IMR-90 (cell line): ENCODE results near the gene PTPRC. TPM values are rescaled to one million over a fixed set of nuclear protein-coding genes. Genes with fewer than 3 reads are reported as not detected.

Source experiments
- ATAC-seq: fragments of 200-7000 bp; cut with Tn5 transposase; 2 replicates; pipeline ENCODE4 v1.9.1; 2020; ENCODE audit warnings: low read depth, mild to moderate bottlenecking, moderate library complexity
- BruUV-seq: library from RNA; stranded (reverse); fragments of 400-500 nt; replicated peaks from 2 replicates; lab custom pipeline; 2021; lab: Mats Ljungman, UMichigan
- CTCF ChIA-PET: fragments of 300-600 bp; formaldehyde crosslinking; extraction: SDS; loops from one replicate; lab custom pipeline; 2021; ENCODE audit warnings: antibody characterized with exemption; lab: Yijun Ruan, JAX
- POLR2A ChIA-PET: fragments of 300-600 bp; sonication (Branson Sonifier 250); formaldehyde crosslinking; loops from one replicate; lab custom pipeline; 2022; ENCODE audit warnings: antibody characterized with exemption; ENCODE audit not compliant: unreplicated experiment; lab: Charles Lee
- DNase-seq: peaks from one replicate; pipeline ENCODE4 v3.0.0; 2013
- H2AFZ ChIP-seq: replicated peaks from 2 replicates; pipeline ENCODE3; 2013; ENCODE audit warnings: low read length, mild to moderate bottlenecking; ENCODE audit not compliant: poor library complexity
- H2AK5ac ChIP-seq: 2 replicates; pipeline ENCODE4 v1.6.1; 2013; ENCODE audit warnings: low read depth, low read length, inconsistent platforms
- H2AK9ac ChIP-seq: replicated peaks from 2 replicates; pipeline ENCODE3; 2013; ENCODE audit warnings: mild to moderate bottlenecking, low read depth, low read length, moderate library complexity; ENCODE audit not compliant: poor library complexity
- H2BK120ac ChIP-seq: 2 replicates; pipeline ENCODE4 v1.6.1; 2013; ENCODE audit warnings: low read depth, low read length, inconsistent platforms
- H2BK15ac ChIP-seq: 3 replicates; pipeline ENCODE4 v1.6.1; 2013; ENCODE audit warnings: low read depth, low read length, inconsistent platforms
- H2BK20ac ChIP-seq: 2 replicates; pipeline ENCODE4 v1.6.1; 2013; ENCODE audit warnings: low read depth, mild to moderate bottlenecking, inconsistent platforms, low read length, moderate library complexity
- H2BK5ac ChIP-seq: 2 replicates; pipeline ENCODE4 v1.6.1; 2013; ENCODE audit warnings: mild to moderate bottlenecking, low read depth, low read length, inconsistent platforms; ENCODE audit not compliant: poor library complexity, severe bottlenecking
- H3K14ac ChIP-seq: replicated peaks from 2 replicates; pipeline ENCODE4 v1.6.1; 2013; ENCODE audit warnings: low read depth, low read length, inconsistent platforms
- H3K18ac ChIP-seq: 2 replicates; pipeline ENCODE4 v1.6.1; 2013; ENCODE audit warnings: low read depth, low read length, control low read depth
- H3K23ac ChIP-seq: 2 replicates; pipeline ENCODE4 v1.6.1; 2013; ENCODE audit warnings: low read depth, low read length, inconsistent platforms
- H3K27ac ChIP-seq: 2 replicates; pipeline ENCODE4 v1.5.1; 2013; ENCODE audit warnings: mild to moderate bottlenecking, control low read depth, low read length; ENCODE audit not compliant: insufficient read depth
- H3K27me3 ChIP-seq: 2 replicates; pipeline ENCODE4 v1.6.1; 2013; ENCODE audit warnings: low read length; ENCODE audit not compliant: control insufficient read depth, insufficient read depth
- H3K36me3 ChIP-seq: 2 replicates; pipeline ENCODE4 v1.6.1; 2013; ENCODE audit warnings: low read length, mixed read lengths; ENCODE audit not compliant: control insufficient read depth, insufficient read depth
- H3K4ac ChIP-seq: 2 replicates; pipeline ENCODE4 v1.6.1; 2013; ENCODE audit warnings: low read depth, low read length, inconsistent platforms
- H3K4me1 ChIP-seq: 2 replicates; pipeline ENCODE4 v1.6.1; 2013; ENCODE audit warnings: low read length, mixed read lengths; ENCODE audit not compliant: control insufficient read depth, insufficient read depth
- H3K4me2 ChIP-seq: 2 replicates; pipeline ENCODE4 v1.6.1; 2013; ENCODE audit warnings: low read depth, mild to moderate bottlenecking, control low read depth, low read length, moderate library complexity
- H3K4me3 ChIP-seq: 2 replicates; pipeline ENCODE4 v1.5.1; 2013; ENCODE audit warnings: low read depth, mild to moderate bottlenecking, control low read depth, low read length, moderate library complexity; ENCODE audit not compliant: insufficient read depth
- H3K56ac ChIP-seq: 2 replicates; pipeline ENCODE4 v1.6.1; 2013; ENCODE audit warnings: low read length, inconsistent platforms; ENCODE audit not compliant: insufficient read depth; ENCODE audit errors: extremely low read depth
- H3K79me1 ChIP-seq, 2 experiments: 2 replicates each; pipeline ENCODE4 v1.6.1; 2013; ENCODE audit warnings: low read length in 2 of 2, inconsistent platforms in 1 of 2, low read depth in 1 of 2
- H3K9ac ChIP-seq: 2 replicates; pipeline ENCODE4 v1.6.1; 2013; ENCODE audit warnings: low read depth, low read length, control low read depth
- H3K9me1 ChIP-seq: 2 replicates; pipeline ENCODE4 v1.6.1; 2013; ENCODE audit warnings: low read length, inconsistent platforms; ENCODE audit not compliant: insufficient read depth
- H3K9me3 ChIP-seq: 2 replicates; pipeline ENCODE4 v1.6.1; 2013; ENCODE audit warnings: low read length; ENCODE audit not compliant: control insufficient read depth, insufficient read depth
- H4K20me1 ChIP-seq: 2 replicates; pipeline ENCODE4 v1.6.1; 2013; ENCODE audit warnings: low read length, inconsistent platforms; ENCODE audit not compliant: insufficient read depth
- H4K5ac ChIP-seq: 2 replicates; pipeline ENCODE4 v1.6.1; 2013; ENCODE audit warnings: mild to moderate bottlenecking, low read depth, low read length, control low read depth
- H4K8ac ChIP-seq, 2 experiments: 2 replicates each; pipeline ENCODE4 v1.6.1; 2013; ENCODE audit warnings: low read depth in 2 of 2, low read length in 2 of 2, control low read depth in 1 of 2, inconsistent platforms in 1 of 2
- H4K91ac ChIP-seq: 2 replicates; pipeline ENCODE4 v1.6.1; 2013; ENCODE audit warnings: low read depth, low read length, inconsistent platforms; ENCODE audit not compliant: insufficient read depth
- CHD1 ChIP-seq: IDR thresholded peaks from 2 replicates; pipeline ENCODE4 v1.6.1; 2012; ENCODE audit warnings: low read depth, low read length, improper control_type of control experiment
- CTCF ChIP-seq: conservative IDR thresholded peaks from 2 replicates; pipeline ENCODE4 v1.5.1; 2012; ENCODE audit warnings: mild to moderate bottlenecking, low read depth, low read length, improper control_type of control experiment
- NFE2L2 ChIP-seq: fragments of 150-350 bp; IDR thresholded peaks from 2 replicates; pipeline ENCODE4 v1.6.1; 2016; ENCODE audit warnings: low read depth, mild to moderate bottlenecking, low read length
- RAD21 ChIP-seq: IDR thresholded peaks from 2 replicates; pipeline ENCODE4 v1.6.1; 2012; ENCODE audit warnings: low read length, improper control_type of control experiment
- SMC3 ChIP-seq: fragments of 150-350 bp; IDR thresholded peaks from 2 replicates; pipeline ENCODE4 v1.6.1; 2016; ENCODE audit warnings: low read depth, mild to moderate bottlenecking, antibody characterized with exemption, low read length, moderate library complexity
- dilution Hi-C: fragments of 300-500 bp; cut with HindIII; formaldehyde crosslinking; loops from one replicate; pipeline ENCODE4 v1.14.3; 2018; ENCODE audit warnings: low sequenced_read_pairs; ENCODE audit not compliant: unreplicated experiment
- in situ Hi-C: fragments of 300-500 bp; cut with MboI; formaldehyde crosslinking; loops from 3 replicates; pipeline ENCODE4 v1.14.3; 2019; ENCODE audit warnings: low sequenced_read_pairs, inconsistent platforms, mixed read lengths
- intact Hi-C: fragments of 100-400 bp; cut with micrococcal nuclease; formaldehyde crosslinking; loops from 2 replicates; pipeline ENCODE4 v1.10.0; 2022
- polyA plus RNA-seq, 3 experiments: library from polyadenylated mRNA; depleted of rRNA; stranded (reverse); fragments of >200 nt; gene quantifications; 2 replicates each; pipeline ENCODE4 v1.2.3, GENCODE V29; 2012; ENCODE audit warnings: low replicate concordance in 1 of 3
- total RNA-seq: library from RNA; depleted of rRNA; stranded (reverse); fragments of >200 nt; gene quantifications from 2 replicates; pipeline ENCODE4 v1.2.3, GENCODE V29; 2012

The PTPRC gene
- total and polyA plus RNA-seq, 2 of the 4 experiments (the other 2 are of a cell fraction) = not detected

DNA sequence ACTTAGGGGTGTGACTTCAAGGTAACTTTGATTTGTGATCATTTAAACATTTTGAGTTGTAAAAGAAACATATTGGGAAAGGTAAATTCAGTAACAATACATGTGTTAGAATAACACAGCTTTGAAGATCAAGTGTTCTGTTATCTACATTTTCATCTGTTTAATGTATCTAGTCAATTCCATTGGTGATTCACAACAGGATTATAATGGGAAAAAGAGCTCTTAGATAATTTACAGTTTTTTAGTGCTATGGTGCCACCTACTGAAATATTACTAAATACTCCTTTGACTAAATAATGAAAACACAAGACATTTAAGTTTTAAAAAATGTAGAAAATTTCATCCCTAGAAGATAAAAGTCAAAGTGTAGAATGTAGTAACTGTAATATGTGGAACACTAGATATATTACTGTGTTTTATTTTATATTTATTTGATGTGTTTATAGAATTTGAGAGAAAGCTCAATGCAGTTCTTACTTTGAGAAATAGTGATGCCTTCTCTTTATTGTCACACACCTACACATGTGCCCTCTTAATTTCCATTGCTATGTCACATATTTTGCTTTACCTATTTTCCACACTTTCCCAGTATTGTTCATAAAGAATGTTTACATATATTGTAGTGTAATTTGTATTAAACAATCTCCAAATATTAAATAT is 47.4 kb downstream of the PTPRC start:
- in situ Hi-C loops = loop anchor here (10.0 to 25.0 kb wide), 4 partner anchors 221 to 1149 kb away; partner anchors contain the start of genes C1orf53 and LHX9
- ChIA-PET CTCF (interaction anchor here (0.7 to 1.6 kb wide), 4 partner anchors 79 to 530 kb away, joined by 3 to 5 read pairs (median 3); no protein-coding TSS in a partner anchor), POLR2A (no interaction called here)
- no peak overlapping the region for H3K4me2 ChIP-seq
- H3K9ac ChIP-seq = no peak overlapping the region
- no peak overlapping the region for H3K14ac ChIP-seq
- H3K4me1 ChIP-seq = no peaks in the 10 kb centered on the region
- H4K5ac ChIP-seq = no peak overlapping the region
- H2BK120ac ChIP-seq = no peak overlapping the region
- H3K4ac ChIP-seq = no peak overlapping the region
- intact Hi-C loops = loop anchor here (1.0 to 10.0 kb wide), 6 partner anchors 221 to 1071 kb away; partner anchors contain the start of genes LHX9 and NEK7
- ATAC-seq (no peak; the same call in 1 of the 2 replicates), DNase-seq (peak; percentile 64)
- H3K79me1 ChIP-seq = no peaks in the 10 kb centered on the region
- dilution Hi-C loops = no loop called here
- no peaks in the 10 kb centered on the region; the same call in 1 of the 2 replicates for H3K9me1 ChIP-seq
- no peaks in the 10 kb centered on the region for H3K36me3 ChIP-seq
- no peaks in the 10 kb centered on the region for H4K20me1 ChIP-seq
- no peak overlapping the region for H3K56ac ChIP-seq
- H2AK9ac ChIP-seq = no peak overlapping the region
- H4K8ac ChIP-seq = no peak overlapping the region
- H3K27me3 ChIP-seq = no peaks in the 10 kb centered on the region
- no peak overlapping the region for H3K4me3 ChIP-seq
- H3K18ac ChIP-seq = no peak overlapping the region
- H2BK20ac ChIP-seq = no peak overlapping the region; the same call in 1 of the 2 replicates
- no peak for TF ChIP-seq NFE2L2
- no peak for TF ChIP-seq CHD1
- TF ChIP-seq CTCF = peak; percentile 65
- TF ChIP-seq RAD21 = peak; percentile 63
- TF ChIP-seq SMC3 = peak; percentile 55
- H3K9me3 ChIP-seq = no peaks in the 10 kb centered on the region
- H3K23ac ChIP-seq = no peak overlapping the region
- no peak overlapping the region for H2BK15ac ChIP-seq
- BruUV-seq = no TSS peak
- H4K91ac ChIP-seq = no peak overlapping the region
- H2AFZ ChIP-seq = no peak overlapping the region
- no peak overlapping the region for H3K27ac ChIP-seq
- no peak overlapping the region for H2BK5ac ChIP-seq
- no peak overlapping the region for H2AK5ac ChIP-seq
